NCI-H1417 (cell line): ENCODE measurements around the gene SCYL2.
A peak's percentile ranks its signal among the peaks of the same experiment; 100 is the strongest.
"Not testable (repeated sequence)": the region's sequence is repeated elsewhere in the genome, so short reads cannot be mapped to it uniquely, and the experiment has no call there.

Source experiments
- DNase-seq, 3 experiments: peaks; one replicate each; lab custom pipeline; 2025; lab: John Stamatoyannopoulos, UW

The SCYL2 gene

DNA sequence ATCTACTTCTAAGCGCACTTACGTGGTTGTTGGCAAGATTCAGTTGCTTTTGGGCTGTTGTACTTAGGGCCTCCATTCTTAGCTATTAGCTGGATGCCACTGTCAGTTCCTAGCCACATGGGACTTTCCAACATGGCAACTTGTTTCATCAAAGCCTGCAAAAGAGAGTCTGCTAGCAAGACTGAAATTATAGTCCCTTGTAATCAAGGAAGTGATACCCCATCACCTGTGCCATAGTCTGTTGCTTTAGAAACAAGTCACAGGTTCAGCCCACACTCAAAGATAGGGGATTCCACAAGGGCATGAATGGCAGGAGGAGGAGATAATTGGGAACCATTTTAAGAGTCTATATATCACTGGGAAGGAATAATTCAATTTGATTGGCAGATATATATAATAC is 62.8 kb downstream of the SCYL2 start:
- no peak for DNase-seq

DNA sequence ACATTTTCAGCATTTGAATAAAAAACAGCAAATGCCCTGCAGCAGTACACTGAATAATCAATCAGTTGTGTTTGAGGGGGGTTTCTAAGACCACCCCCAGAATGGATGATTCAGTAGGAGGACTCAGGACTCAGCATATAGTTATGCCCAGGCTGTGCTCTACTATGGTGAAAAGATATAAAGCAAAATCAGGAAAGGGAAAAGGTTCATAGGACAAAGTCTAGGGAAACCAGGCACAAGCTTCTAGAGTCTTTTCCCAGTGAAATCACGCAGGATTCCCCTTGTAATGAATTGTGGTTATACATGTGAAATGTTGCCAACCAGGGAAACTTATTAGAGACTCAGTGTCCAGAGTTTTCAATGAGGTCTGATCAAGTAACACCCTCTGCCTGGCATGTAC is 64.9 kb downstream of the SCYL2 start:
- no peak for DNase-seq

DNA sequence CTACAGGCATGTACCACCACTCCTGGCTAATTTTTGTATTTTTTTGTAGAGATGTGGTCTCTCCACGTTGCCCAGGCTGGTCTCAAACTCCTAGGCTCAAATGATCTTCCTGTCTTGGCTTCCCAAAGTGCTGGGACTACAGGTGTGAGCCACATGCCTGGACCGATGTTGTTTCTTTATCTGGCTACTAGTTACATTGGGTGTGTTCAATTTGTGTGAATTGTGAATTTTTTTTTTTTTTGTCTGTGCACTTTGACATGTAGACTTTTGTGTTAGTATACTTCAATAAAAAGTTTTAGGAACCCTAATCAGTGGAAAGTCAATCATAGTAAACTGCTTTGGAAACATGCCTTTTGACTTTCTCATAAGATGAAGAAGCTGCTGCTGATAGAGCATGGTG is 65.9 kb downstream of the SCYL2 start:
- no peak for DNase-seq

DNA sequence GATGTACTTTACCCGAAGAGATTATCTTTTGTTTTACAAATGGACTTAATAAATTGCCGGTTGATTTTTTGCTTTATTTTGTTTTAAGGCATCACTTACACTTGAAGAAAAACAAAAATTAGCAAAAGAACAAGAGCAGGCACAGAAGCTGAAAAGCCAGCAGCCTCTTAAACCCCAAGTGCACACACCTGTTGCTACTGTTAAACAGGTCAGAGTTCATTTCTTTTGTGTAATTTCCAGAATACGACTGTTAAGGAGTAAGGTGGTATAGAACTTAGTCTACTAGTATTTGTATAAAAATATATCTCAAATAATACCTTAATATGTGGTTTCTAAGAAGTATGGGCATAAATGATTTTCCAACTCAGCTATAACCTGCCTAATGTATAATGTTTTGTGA is 70.3 kb downstream of the SCYL2 start:
- no peak for DNase-seq

DNA sequence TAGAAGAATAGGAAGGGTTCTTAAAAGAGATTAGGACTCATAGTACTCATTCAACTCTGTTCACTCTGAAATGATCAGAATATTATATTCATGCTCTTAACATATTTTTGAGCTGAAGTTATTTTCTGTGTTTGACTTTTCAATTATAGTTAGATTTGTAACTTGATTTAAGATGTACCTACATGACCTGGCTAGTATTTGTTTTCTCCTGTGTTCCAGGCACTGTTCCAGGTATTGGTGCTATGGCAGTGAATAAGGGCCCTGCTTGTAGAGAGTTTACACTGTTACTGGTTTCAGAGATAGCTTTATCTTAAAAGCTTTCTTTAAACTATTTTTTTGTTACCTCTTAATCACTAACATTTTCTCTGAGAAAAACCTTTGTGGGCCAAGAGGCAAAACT is 70.8 kb downstream of the SCYL2 start:
- no peak for DNase-seq

DNA sequence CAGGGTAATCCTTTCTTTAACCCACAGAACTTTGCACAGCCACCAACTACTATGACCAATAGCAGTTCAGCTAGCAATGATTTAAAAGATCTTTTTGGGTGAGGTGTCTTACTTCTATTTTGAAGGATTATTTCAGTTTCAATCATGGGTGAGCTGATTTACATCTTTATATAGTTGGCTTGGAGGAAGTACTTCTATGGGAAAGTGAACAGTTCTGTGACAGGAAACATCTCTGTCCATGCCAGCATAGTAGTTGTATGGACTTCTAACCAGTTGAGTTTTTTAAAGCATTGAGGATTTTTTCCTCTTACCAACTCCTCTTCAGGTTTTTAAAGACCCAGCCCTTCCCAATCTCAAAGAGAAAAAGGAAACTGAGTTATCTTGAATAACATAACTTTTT is 72.1 kb downstream of the SCYL2 start:
- no peak for DNase-seq

DNA sequence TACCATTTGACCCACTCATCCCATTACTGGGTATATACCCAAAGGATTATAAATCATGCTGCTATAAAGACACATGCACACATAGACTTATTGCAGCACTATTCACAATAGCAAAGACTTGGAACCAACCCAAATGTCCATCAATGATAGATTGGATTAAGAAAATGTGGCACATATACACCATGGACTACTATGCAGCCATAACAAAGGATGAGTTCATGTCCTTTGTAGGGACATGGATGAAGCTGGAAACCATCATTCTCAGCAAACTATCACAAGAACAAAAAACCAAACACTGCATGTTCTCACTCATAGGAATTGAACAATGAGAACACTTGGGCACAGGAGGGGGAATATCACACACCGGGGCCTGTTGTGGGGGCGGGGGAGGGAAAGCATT is 75.9 kb downstream of the SCYL2 start:
- DNase-seq: not testable (repeated sequence)

DNA sequence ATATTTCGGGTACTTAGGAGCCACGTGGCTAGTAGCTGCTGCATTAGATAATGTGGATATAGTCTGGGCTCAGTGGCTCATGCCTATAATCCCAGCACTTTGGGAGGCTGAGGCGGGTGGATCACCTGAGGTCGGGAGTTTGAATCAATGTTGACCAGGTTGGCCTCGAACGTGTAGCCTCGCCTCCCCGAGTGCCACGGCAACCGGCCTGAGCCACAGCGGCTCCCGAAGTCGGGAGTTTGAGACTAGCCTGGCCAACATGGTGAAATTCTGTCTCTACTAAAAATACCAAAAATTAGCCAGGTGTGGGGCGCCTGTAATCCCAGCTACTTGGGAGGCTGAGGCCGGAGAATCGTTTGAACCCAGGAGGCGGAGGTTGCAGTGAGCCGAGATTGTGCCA is 77.4 kb downstream of the SCYL2 start:
- not testable (repeated sequence) for DNase-seq

DNA sequence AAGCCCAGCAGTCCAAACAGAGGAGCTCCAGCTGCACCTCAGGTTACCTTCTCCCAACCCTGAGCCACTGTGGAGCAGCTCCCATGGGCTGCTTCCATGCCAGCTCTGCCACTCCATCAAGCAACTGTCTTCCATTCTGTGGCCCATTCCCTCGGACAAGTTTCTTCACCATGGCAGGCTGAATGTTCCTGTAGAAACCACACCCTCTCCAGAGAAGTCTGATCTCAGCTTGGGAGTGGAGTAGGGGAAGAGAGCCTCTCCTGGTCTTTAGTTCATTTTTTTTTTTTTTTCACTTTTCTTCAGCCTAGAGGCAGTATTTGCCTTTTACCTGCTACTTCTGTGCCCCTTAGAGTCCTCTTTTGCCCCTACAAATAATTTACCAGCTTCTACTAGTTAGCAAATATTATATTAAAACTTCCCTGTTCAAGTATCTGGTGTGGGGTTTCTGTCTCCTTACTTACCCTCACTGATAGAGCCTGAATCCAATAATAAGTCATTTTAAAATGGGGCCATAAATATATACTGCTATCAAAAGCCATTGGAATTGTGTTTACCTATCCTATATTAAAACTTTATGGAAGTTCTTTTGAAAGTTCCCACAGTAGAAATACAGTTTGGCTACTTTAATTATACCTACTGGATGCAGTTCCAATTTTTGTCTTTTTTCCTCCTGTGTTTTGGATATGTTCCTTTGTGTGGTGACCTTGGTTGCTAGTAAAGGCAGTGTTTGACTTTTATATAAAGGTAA is 78.2 kb downstream of the SCYL2 start:
- DNase-seq: no peak

DNA sequence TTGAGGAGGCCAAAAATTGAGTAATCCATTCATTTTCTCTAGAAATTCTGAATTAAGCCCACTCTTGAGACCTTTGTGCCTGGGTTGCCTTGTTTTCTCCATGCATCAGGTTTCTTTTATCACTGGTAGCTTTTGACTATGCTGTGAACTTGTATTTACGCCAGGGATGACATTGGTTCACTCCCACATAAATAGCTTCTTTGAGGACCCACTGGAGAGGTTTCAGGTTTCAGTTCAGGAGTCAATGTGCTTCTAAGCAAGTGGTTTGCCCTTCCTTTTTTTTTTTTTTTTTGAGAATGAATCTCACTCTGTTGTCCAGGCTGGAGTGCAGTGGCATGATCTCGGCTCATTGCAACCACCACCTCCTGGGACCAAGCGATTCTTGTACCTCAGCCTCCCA is 79.7 kb downstream of the SCYL2 start:
- DNase-seq: peak in 2 of 3 experiments; percentile 39 to 94

DNA sequence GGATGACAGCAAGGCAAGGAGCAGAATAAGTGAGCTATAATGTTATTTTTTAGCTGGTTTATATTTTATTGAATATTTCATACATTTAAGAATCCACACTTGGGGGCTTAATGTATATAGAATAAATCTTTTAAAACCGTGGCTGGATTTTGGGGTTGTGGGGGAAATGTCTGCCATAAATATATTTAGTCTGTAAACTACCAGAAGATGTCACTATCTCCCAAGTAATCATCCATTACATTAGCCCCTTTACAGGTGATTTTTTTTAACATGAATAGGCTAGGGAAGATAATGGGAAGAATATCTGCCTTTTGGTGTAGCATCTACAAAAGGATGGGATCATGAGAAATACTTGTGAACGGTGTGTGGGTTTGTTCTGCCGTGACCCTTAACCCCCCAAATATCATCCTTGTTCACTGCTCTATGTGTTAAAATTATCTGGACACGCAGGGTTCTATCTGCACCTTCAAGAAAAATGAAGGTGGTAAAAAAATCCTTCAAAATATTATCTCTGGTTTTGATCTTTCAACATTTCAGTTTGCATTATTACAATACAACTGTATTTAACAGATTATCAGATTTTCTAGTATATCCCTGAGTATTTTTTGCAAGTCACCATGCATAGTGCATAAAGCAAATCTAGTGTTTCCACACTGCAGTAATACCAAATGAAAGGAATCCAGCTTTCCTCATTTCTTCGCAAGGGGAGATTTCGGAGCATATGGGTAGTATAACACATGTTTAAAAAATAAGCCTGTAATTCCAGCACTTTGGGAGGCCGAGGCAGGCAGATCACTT is 81.9 kb downstream of the SCYL2 start:
- DNase-seq: peak; percentile 41 to 82 (median 52)

DNA sequence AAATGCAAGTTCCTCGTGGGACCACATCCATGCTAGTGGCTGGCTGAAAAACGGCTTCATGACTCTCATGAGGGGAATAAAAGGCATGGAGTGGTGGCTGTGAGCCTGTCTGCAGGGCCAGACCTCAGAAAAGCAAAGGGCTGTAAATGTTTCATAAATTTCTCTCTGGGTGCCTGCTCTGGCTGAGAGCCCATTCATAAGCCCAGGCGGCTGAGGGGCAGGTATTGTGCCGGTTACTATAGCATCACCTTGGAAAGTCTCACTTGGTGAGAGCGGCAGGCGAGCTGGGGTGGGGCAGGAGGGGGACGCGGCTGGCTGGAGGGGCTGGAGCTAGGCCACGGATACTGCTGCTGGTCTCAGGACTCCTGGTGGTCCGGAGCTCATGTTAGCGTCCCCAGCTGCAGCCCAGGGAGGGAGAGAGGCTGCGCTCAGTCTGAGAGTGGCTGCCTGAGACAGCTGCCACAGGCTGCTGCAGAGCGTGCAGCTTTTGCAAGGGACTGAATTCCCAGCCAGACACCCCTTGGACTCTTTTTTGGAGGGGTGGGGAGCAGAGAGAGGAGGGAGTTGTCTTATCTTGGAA is 89.8 kb downstream of the SCYL2 start, which contains the start of gene SLC17A8:
SLC17A8 (plus strand) TSS at position 431 of the 580 bp plus-strand sequence. CDS start 318 bp downstream, outside the sequence.
- peak; percentile 41 to 78 (median 62) for DNase-seq

DNA sequence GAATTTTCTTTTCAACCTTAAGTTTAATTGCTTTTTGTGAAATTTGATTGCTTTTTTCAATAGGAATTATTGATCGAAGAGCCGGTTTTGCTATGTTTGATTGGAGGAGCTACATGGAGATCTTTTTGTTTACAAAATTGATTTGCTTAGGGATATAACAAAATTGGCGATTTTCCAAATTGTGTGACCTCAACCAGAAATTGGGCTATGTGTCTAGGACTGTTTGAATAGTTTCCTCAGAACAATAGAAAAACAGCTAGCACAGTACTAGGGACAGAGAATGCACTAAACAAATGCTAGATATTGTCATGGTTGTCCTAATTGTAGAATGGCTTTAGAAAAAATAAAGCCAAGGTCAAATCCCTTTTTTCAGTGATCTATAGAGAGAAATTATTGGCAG is 92.3 kb downstream of the SCYL2 start:
- DNase-seq: peak in 1 of 3 experiments; percentile 46

DNA sequence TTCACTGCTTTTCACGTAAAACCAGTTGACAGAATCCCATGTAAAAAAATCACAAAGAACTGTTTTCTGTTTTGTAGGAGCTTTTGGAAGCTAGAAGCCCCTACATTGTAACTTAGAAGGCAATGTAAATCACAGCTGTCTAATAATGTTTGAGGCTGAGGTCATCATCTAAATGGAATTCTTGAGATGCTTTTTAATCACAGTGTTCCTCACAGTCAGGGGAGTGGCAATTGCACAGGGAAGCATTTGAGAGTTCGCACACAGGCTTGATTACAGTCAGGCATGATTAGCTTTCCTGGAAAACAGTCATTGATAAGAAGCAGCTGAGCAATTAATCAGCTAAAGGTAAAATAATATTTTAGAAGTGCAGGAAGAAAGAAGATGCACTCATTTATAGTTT is 92.8 kb downstream of the SCYL2 start:
- DNase-seq: peak in 2 of 3 experiments; percentile 26 to 69

DNA sequence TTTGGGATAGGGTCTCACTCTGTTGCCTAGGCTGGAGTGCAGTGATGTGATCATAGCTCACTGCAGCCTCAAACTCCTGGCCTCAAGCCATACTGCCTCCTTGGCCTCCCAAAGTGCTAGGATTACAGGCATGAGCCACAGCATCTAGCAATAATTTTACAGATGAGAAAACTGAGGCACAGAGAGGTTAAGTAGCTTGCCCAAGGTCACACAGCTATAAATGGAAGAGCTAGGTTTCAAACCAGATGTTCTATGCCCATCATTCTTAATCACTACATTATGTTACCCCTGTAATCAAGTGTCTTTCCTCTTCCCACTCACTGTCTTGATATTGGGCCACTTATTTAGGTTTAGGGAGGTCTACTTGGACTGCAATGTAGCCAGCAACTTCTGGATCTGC is 93.5 kb downstream of the SCYL2 start:
- DNase-seq: no peak

DNA sequence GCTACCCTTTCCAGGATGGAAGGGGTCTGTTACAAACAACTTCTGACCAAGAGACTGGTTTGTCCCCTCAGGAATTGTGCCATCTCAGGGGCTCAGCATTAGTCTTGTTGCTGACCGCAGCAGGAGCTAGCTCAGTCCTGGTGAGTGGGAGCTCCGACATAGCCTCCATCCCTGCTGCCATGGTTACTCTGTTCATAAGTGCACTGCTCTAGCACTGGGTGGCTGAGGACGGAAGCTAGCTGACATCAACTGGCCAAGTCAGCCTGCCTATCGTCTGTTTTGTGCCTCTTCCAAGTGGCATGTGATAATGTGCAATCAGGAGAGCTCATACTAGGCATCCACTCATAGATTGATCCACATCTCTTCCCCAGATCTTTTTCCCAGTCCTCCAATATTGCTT is 97.3 kb downstream of the SCYL2 start:
- DNase-seq: no peak

DNA sequence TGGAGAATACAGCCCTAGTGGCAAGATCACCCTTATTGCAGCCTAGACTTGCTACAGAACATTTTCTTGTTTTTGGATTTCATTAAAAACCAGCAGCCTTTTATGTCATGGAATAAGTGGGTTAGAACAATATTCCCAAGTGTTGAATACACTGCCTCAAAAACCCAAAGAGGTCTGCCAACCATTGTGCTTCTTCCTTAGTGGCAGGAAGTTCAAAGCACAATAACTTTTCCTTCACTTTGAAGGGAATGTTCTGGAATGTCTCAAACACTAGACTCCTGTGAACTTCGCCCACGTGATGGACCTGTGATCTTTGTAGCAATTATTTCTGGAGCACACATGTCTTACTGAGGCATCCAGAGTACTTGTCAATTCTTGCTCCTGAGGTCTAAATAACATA is 98.4 kb downstream of the SCYL2 start:
- DNase-seq: no peak

DNA sequence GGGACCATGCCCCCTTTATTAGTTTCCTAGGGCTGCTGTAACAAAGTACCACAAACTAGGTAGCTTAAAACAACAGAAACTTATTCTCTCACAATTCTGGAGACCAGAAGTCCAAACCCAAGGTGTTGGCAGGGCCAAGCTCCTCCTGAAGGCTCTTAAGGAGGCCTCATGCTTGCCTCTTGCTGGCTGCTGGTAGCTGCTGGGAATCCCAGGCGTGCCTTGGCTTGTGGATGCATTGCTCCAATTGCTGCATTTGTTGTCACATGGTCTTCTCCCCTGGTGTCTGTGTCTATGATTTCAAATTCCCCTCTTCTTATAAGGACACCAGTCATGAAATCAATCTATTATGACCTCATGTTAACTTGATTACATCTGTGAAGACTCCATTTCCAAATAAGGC is 101.1 kb downstream of the SCYL2 start:
- DNase-seq: no peak

DNA sequence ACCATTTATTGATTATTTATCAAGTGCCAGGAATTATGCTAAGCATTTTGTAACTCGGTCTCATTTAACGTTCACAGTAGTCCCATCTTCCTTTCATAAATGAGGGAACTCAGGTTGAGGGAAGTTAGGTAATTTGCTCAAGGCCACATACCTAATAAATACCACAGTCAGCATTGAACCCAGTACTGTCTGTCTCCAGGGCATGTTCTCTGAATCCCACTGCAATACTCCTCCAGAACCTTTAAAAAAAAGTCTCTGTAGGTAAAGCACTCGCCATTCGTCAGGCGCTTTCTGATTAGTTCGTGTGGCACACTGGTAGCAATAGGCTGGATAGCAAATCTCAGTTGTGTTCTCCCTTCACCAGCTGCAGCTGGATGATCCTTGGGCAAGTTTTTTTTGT is 104.2 kb downstream of the SCYL2 start:
- DNase-seq: no peak

DNA sequence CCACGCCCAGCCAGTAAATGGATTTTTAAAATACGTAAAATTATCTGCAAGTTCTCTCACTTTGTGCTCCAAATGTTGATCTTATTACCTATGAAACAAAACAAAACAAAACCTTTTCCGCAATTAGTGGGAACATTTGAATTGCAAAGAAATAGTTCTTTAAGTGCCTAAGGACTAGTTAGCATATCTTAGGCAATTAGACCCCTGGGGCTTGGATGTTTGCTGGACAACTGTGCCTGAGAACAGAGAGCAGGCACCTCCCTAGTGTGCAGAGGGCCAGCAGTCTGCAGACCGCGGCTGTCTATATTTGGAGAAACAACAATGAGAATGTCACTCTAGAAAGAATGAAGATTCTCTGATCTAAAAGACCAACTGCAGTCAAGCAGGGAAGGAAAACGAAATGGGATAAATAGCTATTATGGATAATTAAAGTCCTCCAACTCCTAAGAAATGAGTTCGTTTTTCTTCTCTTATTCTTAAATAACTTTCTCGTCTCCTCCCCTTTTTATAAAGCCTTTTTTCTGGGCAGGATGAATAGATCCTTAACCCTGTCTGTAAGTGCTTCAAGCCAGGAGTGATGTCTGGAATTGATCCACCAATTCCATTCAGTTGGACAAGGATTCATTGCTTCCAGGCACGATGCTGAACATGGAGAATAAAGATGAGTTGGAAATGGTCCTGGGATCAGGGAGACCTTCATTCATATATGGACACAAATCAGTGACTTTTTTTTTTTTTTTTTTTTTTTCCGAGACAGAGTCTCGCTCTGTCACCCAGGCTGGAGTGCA is 106.1 kb downstream of the SCYL2 start:
- DNase-seq: peak in 2 of 3 experiments; percentile 25 to 43

DNA sequence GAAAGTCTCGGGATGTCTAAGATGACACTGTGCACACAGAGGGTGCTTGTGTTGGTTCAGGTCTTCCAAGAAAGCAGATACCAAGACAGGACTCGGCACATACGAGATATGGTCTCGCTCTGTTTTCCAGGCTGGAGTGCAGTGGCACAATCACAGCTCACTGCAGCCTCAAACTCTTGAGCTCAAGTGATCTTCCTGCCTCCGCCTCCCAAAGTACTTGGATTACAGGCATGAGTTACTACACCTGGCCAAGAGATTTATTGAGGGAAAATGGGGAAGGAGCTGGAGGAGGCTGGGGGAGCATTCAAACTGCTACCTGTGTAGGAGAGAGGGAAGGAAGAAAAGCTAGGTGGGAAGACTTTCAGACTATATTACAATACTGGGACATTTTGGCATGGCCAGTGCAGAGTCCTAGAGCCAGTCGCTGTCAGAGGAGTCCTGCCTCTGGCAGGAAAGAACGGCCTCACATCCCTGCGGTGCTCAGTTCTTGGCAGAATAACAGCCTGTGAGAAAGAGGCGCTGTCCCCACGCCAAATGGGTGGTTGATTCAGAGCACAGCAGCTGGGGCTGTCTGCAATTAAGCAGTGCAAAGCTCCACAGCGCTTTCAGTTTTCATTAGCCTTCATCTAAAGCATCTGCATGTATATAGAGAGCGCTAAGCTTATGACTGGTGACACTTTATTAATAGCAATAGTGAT is 108.2 kb downstream of the SCYL2 start:
- peak in 2 of 3 experiments; percentile 62 to 86 for DNase-seq
